ENCODE results near the gene SLC4A7.

DNA sequence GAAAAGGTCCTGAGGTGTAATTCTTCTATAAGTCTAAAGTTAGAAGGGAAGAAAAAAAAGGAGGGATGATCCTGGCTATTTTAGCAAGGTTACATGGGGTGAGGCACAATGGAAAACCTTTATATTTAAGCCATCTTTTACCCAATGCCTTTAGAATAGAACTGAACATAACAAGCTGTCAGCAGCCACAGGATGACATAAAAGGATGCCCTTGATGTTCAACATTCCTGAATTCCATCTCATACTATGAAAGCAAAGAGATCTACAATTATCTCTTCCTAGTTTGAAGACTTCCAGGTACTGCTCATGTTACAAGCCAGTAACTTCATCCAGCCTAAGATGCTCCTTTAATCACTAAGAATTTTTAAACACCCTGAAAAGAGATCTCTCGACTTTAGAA lies 141.9 kb downstream of the SLC4A7 start:
- TF ChIP-seq, protein P1, sequence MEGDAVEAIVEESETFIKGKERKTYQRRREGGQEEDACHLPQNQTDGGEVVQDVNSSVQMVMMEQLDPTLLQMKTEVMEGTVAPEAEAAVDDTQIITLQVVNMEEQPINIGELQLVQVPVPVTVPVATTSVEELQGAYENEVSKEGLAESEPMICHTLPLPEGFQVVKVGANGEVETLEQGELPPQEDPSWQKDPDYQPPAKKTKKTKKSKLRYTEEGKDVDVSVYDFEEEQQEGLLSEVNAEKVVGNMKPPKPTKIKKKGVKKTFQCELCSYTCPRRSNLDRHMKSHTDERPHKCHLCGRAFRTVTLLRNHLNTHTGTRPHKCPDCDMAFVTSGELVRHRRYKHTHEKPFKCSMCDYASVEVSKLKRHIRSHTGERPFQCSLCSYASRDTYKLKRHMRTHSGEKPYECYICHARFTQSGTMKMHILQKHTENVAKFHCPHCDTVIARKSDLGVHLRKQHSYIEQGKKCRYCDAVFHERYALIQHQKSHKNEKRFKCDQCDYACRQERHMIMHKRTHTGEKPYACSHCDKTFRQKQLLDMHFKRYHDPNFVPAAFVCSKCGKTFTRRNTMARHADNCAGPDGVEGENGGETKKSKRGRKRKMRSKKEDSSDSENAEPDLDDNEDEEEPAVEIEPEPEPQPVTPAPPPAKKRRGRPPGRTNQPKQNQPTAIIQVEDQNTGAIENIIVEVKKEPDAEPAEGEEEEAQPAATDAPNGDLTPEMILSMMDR (conservative IDR thresholded peaks at IDR 0.05 in 1 of 2, IDR thresholded peaks at IDR 0.05 in 1 of 2; ENCODE audit: extremely low read depth in 1 of 2, insufficient read depth in 1 of 2, low read depth in 1 of 2, low read length in 2 of 2): no peak
- no peak for TF ChIP-seq EZH2 (IDR thresholded peaks at IDR 0.05; ENCODE audit: borderline replicate concordance, low read length)

All from mammary epithelial cell (primary cell).